Occipital lobe (tissue), 3 donors: Measurements from ENCODE around the gene KLHL13. TPM values are rescaled to one million over a fixed set of nuclear protein-coding genes. Genes with fewer than 3 reads are reported as not detected.

Source experiments
- DNase-seq: peaks from one replicate; lab custom pipeline; 2025; lab: John Stamatoyannopoulos, UW
- small RNA-seq: library from RNA; depleted of rRNA; stranded (forward); fragments of <200 nt; gene quantifications from one replicate; pipeline ENCODE3, GENCODE V24; 2014
- total RNA-seq: library from RNA; depleted of rRNA; stranded (reverse); fragments of >200 nt; gene quantifications from one replicate; pipeline ENCODE4 v1.2.3, GENCODE V29; 2014

The KLHL13 gene
- total RNA-seq, 1 donor from 2014 or later = 51.2 TPM

DNA sequence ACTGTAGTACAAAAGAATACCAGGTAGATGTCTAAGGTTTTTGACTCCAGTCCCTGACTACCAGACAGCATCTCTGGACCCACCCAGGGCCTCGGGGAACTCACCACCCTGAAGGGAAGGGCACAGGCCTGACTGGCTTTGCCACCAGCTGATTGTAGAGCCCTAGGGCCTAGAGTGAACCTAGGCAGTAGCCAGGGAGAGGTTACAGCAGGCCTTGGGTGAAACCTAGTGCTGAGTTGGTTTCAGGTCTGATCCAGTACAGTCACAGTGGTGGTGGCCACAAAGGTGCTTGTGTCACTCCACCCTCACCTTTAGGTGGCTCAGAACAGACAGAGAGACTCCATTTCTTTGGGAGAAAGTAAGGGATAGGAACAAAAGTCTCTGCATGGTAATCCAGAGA lies 244.8 kb downstream of the KLHL13 start:
- DNase-seq = no peak

DNA sequence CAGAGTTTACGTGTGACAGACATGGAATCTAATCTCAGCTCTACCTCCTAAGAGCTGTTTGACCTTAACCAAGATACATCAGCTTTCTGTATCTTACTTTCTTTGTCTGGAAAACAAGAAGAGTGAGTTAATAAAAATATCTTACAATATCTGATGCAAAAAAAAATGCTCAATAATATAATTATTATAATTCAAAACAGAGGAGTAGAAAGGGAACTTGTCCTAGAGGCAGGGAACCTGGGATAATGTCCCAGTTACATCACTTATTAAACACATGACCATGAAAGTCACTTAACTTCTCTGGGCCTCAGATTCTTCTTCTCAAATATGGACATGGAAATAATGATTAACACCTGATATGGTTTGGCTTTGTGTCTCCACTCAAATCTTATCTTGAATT lies 256.1 kb downstream of the KLHL13 start:
- DNase-seq = no peak

DNA sequence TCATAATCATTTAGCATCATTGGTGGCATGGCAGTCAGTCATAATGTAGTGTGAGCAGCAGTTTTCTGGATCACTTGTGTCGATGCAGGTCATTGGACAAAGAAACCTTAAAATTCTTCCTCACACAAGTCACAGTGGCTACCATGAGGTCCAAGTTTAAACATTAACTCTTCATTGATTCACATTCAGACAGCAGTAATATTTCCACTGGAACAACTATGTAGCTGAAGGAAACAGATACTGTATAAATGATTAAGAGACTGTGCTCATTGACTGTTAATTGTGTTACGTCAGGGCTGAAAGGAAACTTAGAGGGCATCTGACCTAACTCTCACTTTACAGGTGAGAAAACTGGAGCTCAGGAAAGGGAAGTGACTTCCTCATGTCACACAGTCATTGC lies 261.8 kb downstream of the KLHL13 start:
- DNase-seq = no peak

GRCh38 chrX:117851025-117851424 lies 265.6 kb downstream of the KLHL13 start:
- no peak for DNase-seq

Small RNA genes lying within 50 kb of the gene (small RNA-seq; reads per million reads assigned to genes)
- not detected for gene RF00019
- gene TUBB4BP3 = not detected

Other genes starting within 250 kb of the KLHL13 start
- 34.6 TPM for gene WDR44, start 229.3 kb upstream of the KLHL13 start, total RNA-seq